Glutamatergic neuron (in vitro differentiated cells): ENCODE measurements around the gene SPTB. TPM values are rescaled to one million over a fixed set of nuclear protein-coding genes. Genes with fewer than 3 reads are reported as not detected.

Experiments used
- DNase-seq: peaks from one replicate; pipeline ENCODE4 v3.0.0; 2022
- H3K27ac Mint-ChIP-seq: one replicate; pipeline ENCODE4 v1.8.0; 2020; ENCODE audit warnings: mild to moderate bottlenecking, mixed read lengths, inconsistent platforms; ENCODE audit not compliant: unreplicated experiment
- H3K27me3 Mint-ChIP-seq: one replicate; pipeline ENCODE4 v1.8.0; 2020; ENCODE audit warnings: mild to moderate bottlenecking, moderate library complexity, mixed read lengths, inconsistent platforms; ENCODE audit not compliant: unreplicated experiment
- H3K36me3 Mint-ChIP-seq: one replicate; pipeline ENCODE4 v1.8.0; 2020; ENCODE audit warnings: mild to moderate bottlenecking, mixed read lengths, inconsistent platforms; ENCODE audit not compliant: unreplicated experiment
- H3K4me1 Mint-ChIP-seq: one replicate; pipeline ENCODE4 v1.8.0; 2020; ENCODE audit warnings: mild to moderate bottlenecking, low read depth, mixed read lengths, inconsistent platforms; ENCODE audit not compliant: unreplicated experiment
- H3K4me3 Mint-ChIP-seq: one replicate; pipeline ENCODE4 v1.8.0; 2020; ENCODE audit warnings: mild to moderate bottlenecking, mixed read lengths, inconsistent platforms; ENCODE audit not compliant: unreplicated experiment
- H3K9me3 Mint-ChIP-seq: one replicate; pipeline ENCODE4 v1.8.0; 2020; ENCODE audit warnings: mild to moderate bottlenecking, moderate library complexity, mixed read lengths, inconsistent platforms; ENCODE audit not compliant: unreplicated experiment
- CTCF ChIP-seq: fragments of 200-600 bp; sonication (generic); IDR thresholded peaks from one replicate; pipeline ENCODE4 v1.5.0; 2021; ENCODE audit not compliant: partially characterized antibody, unreplicated experiment
- total RNA-seq: library from RNA; stranded (reverse); fragmentation: NEBNext Ultra II Directional; extraction: Animal tissue kit (Norgen Biotek cat#: 25700); gene quantifications from one replicate; pipeline ENCODE4 v1.2.1, GENCODE V29; 2021; ENCODE audit not compliant: unreplicated experiment

SPTB gene
- total RNA-seq, 1 donor from 2014 or later = 1.9 TPM

GRCh38 chr14:64736271-64737169 is 143.2 kb downstream of the SPTB start:
- H3K27me3 Mint-ChIP-seq = no peaks in the 10 kb centered on the region
- no peak for DNase-seq
- H3K27ac Mint-ChIP-seq = no peak overlapping the region
- TF ChIP-seq CTCF = no peak
- H3K9me3 Mint-ChIP-seq = peaks cover 12% of the 10 kb centered on the region
- H3K4me1 Mint-ChIP-seq = peaks cover 6% of the 10 kb centered on the region
- no peaks in the 10 kb centered on the region for H3K36me3 Mint-ChIP-seq
- no peak overlapping the region for H3K4me3 Mint-ChIP-seq

- Mint-ChIP-seq H3K9me3 (peaks cover 11% of the 10 kb centered on the region), H3K36me3 (no peaks in the 10 kb centered on the region), H3K4me1 (peaks cover 6% of the 10 kb centered on the region), H3K27me3 (peaks cover 5% of the 10 kb centered on the region), H3K27ac (no peak overlapping the region), H3K4me3 (no peak overlapping the region)
- peak; percentile 29 for DNase-seq
- TF ChIP-seq CTCF = no peak
These were observed 144.7 kb downstream of the SPTB start for GRCh38 chr14:64734990-64735389.

- Mint-ChIP-seq H3K4me1 (peaks cover 12% of the 10 kb centered on the region), H3K27ac (no peak overlapping the region), H3K9me3 (peaks cover 10% of the 10 kb centered on the region), H3K27me3 (peaks cover 5% of the 10 kb centered on the region), H3K4me3 (no peak overlapping the region), H3K36me3 (peaks cover 4% of the 10 kb centered on the region)
- peak; percentile 1 for DNase-seq
- TF ChIP-seq CTCF = no peak
These were observed 145.8 kb downstream of the SPTB start for GRCh38 chr14:64733899-64734298.

GRCh38 chr14:64733321-64733720 is 146.4 kb downstream of the SPTB start:
- Mint-ChIP-seq H3K27ac (no peak overlapping the region), H3K4me3 (no peak overlapping the region), H3K36me3 (peaks cover 4% of the 10 kb centered on the region), H3K4me1 (peaks cover 12% of the 10 kb centered on the region), H3K27me3 (peaks cover 5% of the 10 kb centered on the region), H3K9me3 (peaks cover 12% of the 10 kb centered on the region)
- DNase-seq = peak; percentile 2
- TF ChIP-seq CTCF = no peak

- Mint-ChIP-seq H3K9me3 (peaks cover 12% of the 10 kb centered on the region), H3K27ac (no peak overlapping the region), H3K4me3 (no peak overlapping the region), H3K36me3 (peaks cover 4% of the 10 kb centered on the region), H3K27me3 (peaks cover 5% of the 10 kb centered on the region), H3K4me1 (peaks cover 12% of the 10 kb centered on the region)
- peak; percentile 3 for DNase-seq
- no peak for TF ChIP-seq CTCF
These were observed 147.1 kb downstream of the SPTB start for GRCh38 chr14:64732536-64733120.
